ENCODE data around the gene IGFBP1.
A peak's percentile ranks its signal among the peaks of the same experiment; 100 is the strongest.

The IGFBP1 gene

GRCh38 chr7:45890125-45890901 lies 2.0 kb downstream of the IGFBP1 start:
- Histone ChIP-seq H3K4me1 (ENCODE audit: control insufficient read depth, insufficient read depth, low read depth, low read length) (peaks cover 19% of the 10 kb centered on the region), H3K9me3 (ENCODE audit: control insufficient read depth, low read length) (no peaks in the 10 kb centered on the region), H3K79me1 (replicated peaks; ENCODE audit: low read length, poor library complexity, severe bottlenecking) (no peaks in the 10 kb centered on the region), H2BK15ac (ENCODE audit: low read depth, poor library complexity, severe bottlenecking) (no peak overlapping the region), H3K9ac (ENCODE audit: low read length) (no peak overlapping the region), H4K8ac (ENCODE audit: low read length) (no peak overlapping the region), H2AK5ac (ENCODE audit: low read length, severe bottlenecking) (no peak overlapping the region), H3K27me3 (ENCODE audit: control insufficient read depth in 1 of 2, insufficient read depth in 1 of 2, low read length in 2 of 2) (peaks cover 0 to 63% of the 10 kb centered on the region in 2 experiments), H3K23ac (ENCODE audit: low read length in 2 of 2) (no peak overlapping the region), H2BK5ac (ENCODE audit: low read depth, low read length, poor library complexity, severe bottlenecking) (no peak overlapping the region), H3K4me2 (ENCODE audit: low read length, poor library complexity, severe bottlenecking) (no peak overlapping the region), H2BK120ac (ENCODE audit: low read depth, low read length) (no peak overlapping the region), H3K4ac (ENCODE audit: low read depth in 1 of 2, low read length in 2 of 2) (no peak overlapping the region), H4K91ac (ENCODE audit: low read length) (no peak overlapping the region), H3K4me3 (ENCODE audit: insufficient read depth in 1 of 2, low read depth in 1 of 2, low read length in 2 of 2) (no peak overlapping the region), H2AFZ (ENCODE audit: low read depth, low read length) (no peak overlapping the region), H3K36me3 (ENCODE audit: control insufficient read depth in 1 of 2, insufficient read depth in 2 of 2, low read depth in 1 of 2, low read length in 2 of 2) (no peaks in the 10 kb centered on the region), H3K14ac (ENCODE audit: low read length in 2 of 2) (no peak overlapping the region), H3K27ac (ENCODE audit: low read length, poor library complexity, severe bottlenecking) (no peak overlapping the region), H2BK12ac (ENCODE audit: low read length in 2 of 2) (no peak overlapping the region), H3K18ac (ENCODE audit: low read depth in 1 of 2, low read length in 2 of 2) (no peak overlapping the region)
- no peak for DNase-seq
- 84% methylated on average over 8 of the region's 8 CpGs for WGBS

GRCh38 chr7:45890902-45891461 lies 2.7 kb downstream of the IGFBP1 start:
- H2BK12ac ChIP-seq (ENCODE audit: low read length in 2 of 2): no peak overlapping the region
- H3K4ac ChIP-seq (ENCODE audit: low read depth in 1 of 2, low read length in 2 of 2): no peak overlapping the region
- H2AK5ac ChIP-seq (ENCODE audit: low read length, severe bottlenecking): no peak overlapping the region
- no peak overlapping the region for H2BK120ac ChIP-seq (ENCODE audit: low read depth, low read length)
- H3K14ac ChIP-seq (ENCODE audit: low read length in 2 of 2): no peak overlapping the region
- no peak overlapping the region for H2BK15ac ChIP-seq (ENCODE audit: low read depth, poor library complexity, severe bottlenecking)
- no peak overlapping the region for H2AFZ ChIP-seq (ENCODE audit: low read depth, low read length)
- no peak overlapping the region for H2BK5ac ChIP-seq (ENCODE audit: low read depth, low read length, poor library complexity, severe bottlenecking)
- no peak overlapping the region for H3K18ac ChIP-seq (ENCODE audit: low read depth in 1 of 2, low read length in 2 of 2)
- no peak overlapping the region for H4K91ac ChIP-seq (ENCODE audit: low read length)
- no peak overlapping the region for H3K4me2 ChIP-seq (ENCODE audit: low read length, poor library complexity, severe bottlenecking)
- no peaks in the 10 kb centered on the region for H3K79me1 ChIP-seq (replicated peaks; ENCODE audit: low read length, poor library complexity, severe bottlenecking)
- peaks cover 18% of the 10 kb centered on the region for H3K4me1 ChIP-seq (ENCODE audit: control insufficient read depth, insufficient read depth, low read depth, low read length)
- H3K27ac ChIP-seq (ENCODE audit: low read length, poor library complexity, severe bottlenecking): no peak overlapping the region
- H3K9me3 ChIP-seq (ENCODE audit: control insufficient read depth, low read length): no peaks in the 10 kb centered on the region
- no peak overlapping the region for H3K23ac ChIP-seq (ENCODE audit: low read length in 2 of 2)
- H3K9ac ChIP-seq (ENCODE audit: low read length): no peak overlapping the region
- no peak overlapping the region for H4K8ac ChIP-seq (ENCODE audit: low read length)
- H3K4me3 ChIP-seq (ENCODE audit: insufficient read depth in 1 of 2, low read depth in 1 of 2, low read length in 2 of 2): no peak overlapping the region
- peak; percentile 53 for DNase-seq
- peaks cover 0 to 66% of the 10 kb centered on the region in 2 experiments for H3K27me3 ChIP-seq (ENCODE audit: control insufficient read depth in 1 of 2, insufficient read depth in 1 of 2, low read length in 2 of 2)
- H3K36me3 ChIP-seq (ENCODE audit: control insufficient read depth in 1 of 2, insufficient read depth in 2 of 2, low read depth in 1 of 2, low read length in 2 of 2): no peaks in the 10 kb centered on the region
- 87% methylated on average over 3 of the region's 6 CpGs for WGBS

DNA sequence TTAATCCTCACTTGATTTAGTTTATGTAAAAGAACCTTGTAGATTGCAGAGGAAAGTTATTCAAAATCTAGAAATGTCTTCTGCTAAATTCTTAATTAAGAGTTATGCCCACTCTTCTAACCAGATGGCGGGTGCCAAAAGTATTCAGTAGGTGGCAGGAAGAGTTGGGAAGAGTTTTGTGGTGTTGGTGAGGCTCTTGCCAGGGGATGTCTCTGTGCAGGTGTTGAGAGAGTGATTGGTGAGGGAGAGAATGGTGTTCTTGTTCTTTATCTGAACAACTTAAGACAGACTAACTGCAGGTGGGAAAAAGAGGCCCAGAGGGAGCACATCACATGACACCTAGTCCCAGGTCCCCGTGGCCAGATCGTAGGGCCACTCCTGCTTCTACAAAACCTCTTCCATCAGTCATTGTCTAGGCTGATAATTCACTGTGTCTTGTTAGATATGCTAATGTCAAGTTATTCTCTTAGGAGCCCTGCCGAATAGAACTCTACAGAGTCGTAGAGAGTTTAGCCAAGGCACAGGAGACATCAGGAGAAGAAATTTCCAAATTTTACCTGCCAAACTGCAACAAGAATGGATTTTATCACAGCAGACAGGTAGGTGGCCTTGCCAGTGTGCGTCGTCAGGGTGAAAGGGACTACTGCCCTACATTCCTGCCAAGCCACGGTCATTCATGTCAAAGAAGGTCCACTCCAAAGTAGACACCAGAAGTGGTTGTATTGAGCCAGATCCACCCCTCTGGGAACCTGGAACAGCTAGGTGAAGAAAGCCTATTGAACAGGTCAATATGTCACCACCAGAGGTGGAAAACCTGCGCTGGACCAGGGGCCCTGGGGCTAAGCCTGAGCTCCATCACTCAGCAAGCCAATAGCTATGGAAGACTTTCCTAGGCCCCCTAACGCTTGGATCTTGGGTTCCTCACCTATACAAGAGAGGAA lies 3.4 kb downstream of the IGFBP1 start:
- Histone ChIP-seq H4K91ac (ENCODE audit: low read length) (no peak overlapping the region), H2BK120ac (ENCODE audit: low read depth, low read length) (no peak overlapping the region)
- 88% methylated on average over 10 of the region's 10 CpGs for WGBS

More for the DNA sequence above, 3.4 kb downstream of the IGFBP1 start:
- H3K9me3 ChIP-seq (ENCODE audit: control insufficient read depth, low read length): no peaks in the 10 kb centered on the region
- H3K27ac ChIP-seq (ENCODE audit: low read length, poor library complexity, severe bottlenecking): no peak overlapping the region
- H3K18ac ChIP-seq (ENCODE audit: low read depth in 1 of 2, low read length in 2 of 2): no peak overlapping the region
- H3K23ac ChIP-seq (ENCODE audit: low read length in 2 of 2): no peak overlapping the region
- no peak overlapping the region for H2BK5ac ChIP-seq (ENCODE audit: low read depth, low read length, poor library complexity, severe bottlenecking)
- H3K4me2 ChIP-seq (ENCODE audit: low read length, poor library complexity, severe bottlenecking): no peak overlapping the region
- H2AK5ac ChIP-seq (ENCODE audit: low read length, severe bottlenecking): no peak overlapping the region
- no peaks in the 10 kb centered on the region for H3K79me1 ChIP-seq (replicated peaks; ENCODE audit: low read length, poor library complexity, severe bottlenecking)
- no peak overlapping the region for H2BK15ac ChIP-seq (ENCODE audit: low read depth, poor library complexity, severe bottlenecking)
- no peak overlapping the region for H2BK12ac ChIP-seq (ENCODE audit: low read length in 2 of 2)
- DNase-seq: no peak
- H4K8ac ChIP-seq (ENCODE audit: low read length): no peak overlapping the region
- no peak overlapping the region for H3K4me3 ChIP-seq (ENCODE audit: insufficient read depth in 1 of 2, low read depth in 1 of 2, low read length in 2 of 2)
- no peak overlapping the region for H2AFZ ChIP-seq (ENCODE audit: low read depth, low read length)
- peaks cover 16% of the 10 kb centered on the region for H3K4me1 ChIP-seq (ENCODE audit: control insufficient read depth, insufficient read depth, low read depth, low read length)
- no peak overlapping the region for H3K14ac ChIP-seq (ENCODE audit: low read length in 2 of 2)
- no peak overlapping the region for H3K9ac ChIP-seq (ENCODE audit: low read length)
- H3K36me3 ChIP-seq (ENCODE audit: control insufficient read depth in 1 of 2, insufficient read depth in 2 of 2, low read depth in 1 of 2, low read length in 2 of 2): no peaks in the 10 kb centered on the region
- H3K4ac ChIP-seq (ENCODE audit: low read depth in 1 of 2, low read length in 2 of 2): no peak overlapping the region
- H3K27me3 ChIP-seq (ENCODE audit: control insufficient read depth in 1 of 2, insufficient read depth in 1 of 2, low read length in 2 of 2): peaks cover 0 to 66% of the 10 kb centered on the region in 2 experiments
